ENCODE data around the gene VCL. TPM values are rescaled to one million over a fixed set of nuclear protein-coding genes. Genes with fewer than 3 reads are reported as not detected.

The VCL gene
- polyA plus RNA-seq, 1 of the 3 experiments (the other 2 are of a cell fraction) = 147 TPM

GRCh38 chr10:74025380-74025978 lies 27.6 kb downstream of the VCL start:
- Histone ChIP-seq H3K9me2 (no peaks in the 10 kb centered on the region), H3F3A (replicated peaks; ENCODE audit: insufficient read depth) (peaks cover 54% of the 10 kb centered on the region), H4K20me1 (ENCODE audit: insufficient read depth) (peaks cover 96% of the 10 kb centered on the region), H3K9me3 (no peaks in the 10 kb centered on the region), H3K36me3 (replicated peaks in 1 of 2; ENCODE audit: control insufficient read depth in 1 of 2, insufficient read depth in 2 of 2, low read length in 1 of 2) (peaks cover 5 to 38% of the 10 kb centered on the region in 2 experiments), H3K79me2 (ENCODE audit: insufficient read depth) (peaks cover 100% of the 10 kb centered on the region), H3K4me1 (ENCODE audit: control insufficient read depth in 1 of 2, insufficient read depth in 2 of 2, low read depth in 1 of 2, low read length in 1 of 2) (peaks cover 5 to 67% of the 10 kb centered on the region in 2 experiments), H2AFZ (ENCODE audit: low read depth) (no peak overlapping the region), H3K9ac (no peak overlapping the region), H3K27me3 (ENCODE audit: insufficient read depth) (no peaks in the 10 kb centered on the region), H3K4me3 (ENCODE audit: low read depth in 2 of 2, low read length in 1 of 2) (no peak overlapping the region), H3K4me2 (no peak overlapping the region), H3K27ac (ENCODE audit: low read depth in 2 of 2, low read length in 1 of 2) (peak overlapping the region in 1 of 2 experiments; percentile 63; a peak in 1 of 4 replicates)
- CTCF ChIA-PET = interaction anchor here (0.8 to 1.7 kb wide), 8 partner anchors 9 to 139 kb away, joined by 3 to 7 read pairs (median 3); no protein-coding TSS in a partner anchor
- TF ChIP-seq TCF12 (IDR thresholded peaks at IDR 0.05) (no peak), PBX3 (IDR thresholded peaks at IDR 0.05) (no peak), CTCF (IDR thresholded peaks at IDR 0.05) (no peak), IRF3 (IDR thresholded peaks at IDR 0.05; ENCODE audit: low read depth, low read length) (no peak), TAF1 (IDR thresholded peaks at IDR 0.05; ENCODE audit: borderline replicate concordance, low read depth, low read length) (no peak), JUND (IDR thresholded peaks at IDR 0.05) (no peak), EP300 (IDR thresholded peaks at IDR 0.05; ENCODE audit: borderline replicate concordance in 1 of 2, low read depth in 1 of 2, low read length in 1 of 2) (no peak), NFIC (IDR thresholded peaks at IDR 0.05; ENCODE audit: borderline replicate concordance) (no peak), GABPA (IDR thresholded peaks at IDR 0.05; ENCODE audit: low read depth) (no peak), POLR2AphosphoS5 (IDR thresholded peaks at IDR 0.05; ENCODE audit: low read depth, low read length) (no peak), FOXM1 (IDR thresholded peaks at IDR 0.05; ENCODE audit: low read depth) (no peak), ZBTB33 (IDR thresholded peaks at IDR 0.05; ENCODE audit: borderline replicate concordance, low read depth) (no peak)
- WGBS (ENCODE audit: low lambda C conversion rate) = 82% methylated on average over 5 of the region's 5 CpGs
- no peak for DNase-seq
- POLR2A ChIA-PET = no interaction called here

All from SK-N-SH (cell line).